ENCODE measurements around the gene KIT. TPM values are rescaled to one million over a fixed set of nuclear protein-coding genes. Genes with fewer than 3 reads are reported as not detected.
"Not testable (repeated sequence)": the region's sequence is repeated elsewhere in the genome, so short reads cannot be mapped to it uniquely, and the experiment has no call there.

KIT gene
- total RNA-seq = 1.4 TPM
- long read RNA-seq = 0 reads

DNA sequence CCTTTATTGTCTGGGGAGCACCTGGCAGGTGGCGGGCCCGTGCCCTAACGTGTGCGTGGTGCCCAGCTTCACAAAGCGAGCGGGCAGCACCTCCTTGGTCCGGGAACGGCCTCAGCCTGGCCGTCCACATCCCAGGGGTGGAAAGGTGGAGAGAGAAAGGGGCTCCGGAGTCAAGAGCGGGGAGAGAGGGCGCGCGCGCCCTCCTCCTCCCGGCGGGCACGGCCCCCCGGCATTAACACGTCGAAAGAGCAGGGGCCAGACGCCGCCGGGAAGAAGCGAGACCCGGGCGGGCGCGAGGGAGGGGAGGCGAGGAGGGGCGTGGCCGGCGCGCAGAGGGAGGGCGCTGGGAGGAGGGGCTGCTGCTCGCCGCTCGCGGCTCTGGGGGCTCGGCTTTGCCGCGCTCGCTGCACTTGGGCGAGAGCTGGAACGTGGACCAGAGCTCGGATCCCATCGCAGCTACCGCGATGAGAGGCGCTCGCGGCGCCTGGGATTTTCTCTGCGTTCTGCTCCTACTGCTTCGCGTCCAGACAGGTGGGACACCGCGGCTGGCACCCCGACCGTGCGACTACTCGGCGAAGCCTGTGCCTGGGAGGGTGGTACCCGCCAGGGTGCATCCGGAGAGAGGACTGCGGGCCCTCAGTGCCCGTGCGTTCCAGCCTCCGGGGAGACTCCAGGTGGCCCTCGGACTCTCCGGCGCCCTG is at the start of gene KIT:
TSS of gene KIT (plus strand) at position 407 of the 701 bp plus-strand sequence. CDS start at position 465, 58 bp downstream.
- ATAC-seq (peak; percentile 78), DNase-seq (peak; percentile 60)
- intact Hi-C loops (cut with micrococcal nuclease) = no loop called here

DNA sequence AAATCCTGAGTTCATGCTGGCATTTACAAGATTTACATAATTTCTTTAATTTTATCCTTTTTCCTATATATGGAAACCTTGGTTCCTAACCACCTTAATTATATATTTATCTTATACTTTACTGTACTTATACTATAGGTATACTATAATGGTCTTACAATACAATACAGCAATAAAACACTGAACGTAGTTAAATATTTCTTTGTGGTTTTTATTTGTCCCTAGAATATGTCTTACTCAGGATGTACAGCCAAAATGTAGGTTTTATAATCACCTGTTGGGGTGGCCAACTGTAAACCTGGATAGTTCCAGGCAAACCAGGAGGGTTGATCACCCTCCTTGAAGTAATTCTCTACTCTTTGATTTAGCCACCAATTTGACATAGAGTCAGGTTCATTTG is 48.4 kb upstream of the KIT start:
- ATAC-seq (no peak), DNase-seq (no peak)
- intact Hi-C loops (cut with micrococcal nuclease) = no loop called here

DNA sequence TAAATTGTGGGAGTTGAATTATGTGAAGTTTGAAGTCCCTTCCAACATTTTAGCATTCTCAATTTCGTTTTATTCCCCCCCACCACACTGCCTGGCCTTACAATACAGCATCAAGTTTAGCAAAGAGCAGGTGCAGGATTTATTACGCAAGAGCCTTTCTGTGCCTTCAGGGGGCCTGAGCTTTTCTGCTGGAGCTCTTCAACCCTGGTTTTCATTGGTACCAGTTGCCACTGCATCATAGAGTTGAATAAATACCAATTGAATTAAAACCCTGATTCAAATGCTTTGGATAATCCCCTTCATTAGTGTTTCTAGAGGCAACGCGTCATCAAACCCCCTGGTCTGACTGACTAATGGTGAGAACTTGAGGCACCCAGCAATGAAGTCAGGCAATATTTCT is 43.6 kb upstream of the KIT start:
- DNase-seq (no peak), ATAC-seq (no peak)
- intact Hi-C loops (cut with micrococcal nuclease) = no loop called here

DNA sequence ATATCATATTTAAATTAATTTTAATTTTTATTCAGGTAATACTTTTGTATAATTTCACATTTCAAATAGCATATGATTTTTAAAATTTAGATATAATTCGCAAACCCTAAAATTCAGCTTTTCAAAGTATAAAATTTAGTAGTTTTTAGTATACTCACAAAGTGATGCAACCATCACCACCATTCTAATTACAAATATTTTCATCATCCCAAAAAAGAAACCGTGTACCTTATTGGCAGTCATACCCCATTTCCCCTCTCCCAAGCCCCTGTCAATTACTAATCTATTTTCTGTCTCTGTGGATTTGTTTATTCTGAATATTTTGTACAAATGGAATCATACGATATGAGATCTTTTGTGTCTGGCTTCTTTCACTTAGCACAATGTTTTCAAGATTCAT is 37.0 kb upstream of the KIT start:
- ATAC-seq (no peak), DNase-seq (no peak)
- intact Hi-C loops (cut with micrococcal nuclease) = no loop called here

DNA sequence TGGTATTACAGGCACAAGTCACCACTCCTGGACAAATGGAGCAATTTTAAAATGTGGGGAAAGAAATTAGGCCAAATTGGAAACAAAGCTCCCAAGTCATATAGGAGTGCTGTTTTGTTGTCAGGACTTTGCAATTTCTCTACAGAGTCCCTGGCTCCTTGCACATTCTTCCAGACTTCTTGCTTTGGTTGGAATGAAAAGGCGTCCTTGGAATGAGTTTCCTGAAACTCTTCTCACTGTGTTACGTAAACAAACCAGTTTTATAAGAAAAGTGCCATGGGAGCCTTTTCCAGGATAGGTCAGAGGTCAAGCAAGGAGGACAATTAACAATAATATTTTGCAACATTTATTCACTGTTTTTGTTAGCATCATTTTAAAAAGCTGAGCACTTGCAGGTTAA is 32.4 kb upstream of the KIT start:
- peak; percentile 88 for ATAC-seq
- DNase-seq = no peak
- intact Hi-C loops (cut with micrococcal nuclease) = no loop called here

DNA sequence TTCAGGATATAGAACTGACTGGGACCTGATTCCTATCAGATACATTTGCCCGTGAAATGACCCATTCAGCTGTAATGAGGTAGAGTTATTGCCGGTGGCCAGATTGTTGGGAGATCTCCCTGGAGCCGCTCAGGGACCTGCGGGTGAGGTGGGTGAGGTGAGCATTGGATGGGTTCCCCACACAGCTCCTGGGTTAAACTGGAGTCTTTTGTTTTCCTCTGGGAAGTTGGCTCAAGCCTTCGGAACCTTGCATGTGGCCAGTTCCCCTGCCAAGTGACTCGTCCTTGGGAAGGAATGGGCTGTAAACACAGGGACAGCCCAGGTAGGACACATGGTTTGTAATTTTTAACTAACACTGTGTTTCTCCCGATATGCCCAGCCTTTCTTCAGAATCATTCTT is 31.6 kb upstream of the KIT start:
- DNase-seq = no peak
- intact Hi-C loops (cut with micrococcal nuclease) = no loop called here
- ATAC-seq = no peak

DNA sequence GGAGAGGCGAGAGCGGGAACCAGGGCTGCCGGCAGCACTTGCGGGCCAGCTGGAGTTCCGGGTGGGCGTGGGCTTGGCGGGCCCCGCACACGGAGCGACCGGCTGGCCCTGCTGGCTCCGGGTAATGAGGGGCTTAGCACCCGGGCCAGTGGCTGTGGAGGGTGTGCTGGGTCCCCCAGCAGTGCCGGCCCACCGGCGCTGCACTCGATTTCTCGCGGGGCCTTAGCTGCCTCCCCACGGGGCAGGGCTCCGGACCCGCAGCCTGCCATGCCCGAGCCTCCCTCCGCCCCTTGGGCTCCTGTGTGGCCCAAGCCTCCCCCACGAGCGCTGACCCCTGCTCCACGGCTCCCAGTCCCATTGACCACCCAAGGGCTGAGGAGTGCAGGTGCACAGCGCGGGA is 25.2 kb upstream of the KIT start:
- ATAC-seq (no peak), DNase-seq (no peak)
- intact Hi-C loops (cut with micrococcal nuclease) = no loop called here

DNA sequence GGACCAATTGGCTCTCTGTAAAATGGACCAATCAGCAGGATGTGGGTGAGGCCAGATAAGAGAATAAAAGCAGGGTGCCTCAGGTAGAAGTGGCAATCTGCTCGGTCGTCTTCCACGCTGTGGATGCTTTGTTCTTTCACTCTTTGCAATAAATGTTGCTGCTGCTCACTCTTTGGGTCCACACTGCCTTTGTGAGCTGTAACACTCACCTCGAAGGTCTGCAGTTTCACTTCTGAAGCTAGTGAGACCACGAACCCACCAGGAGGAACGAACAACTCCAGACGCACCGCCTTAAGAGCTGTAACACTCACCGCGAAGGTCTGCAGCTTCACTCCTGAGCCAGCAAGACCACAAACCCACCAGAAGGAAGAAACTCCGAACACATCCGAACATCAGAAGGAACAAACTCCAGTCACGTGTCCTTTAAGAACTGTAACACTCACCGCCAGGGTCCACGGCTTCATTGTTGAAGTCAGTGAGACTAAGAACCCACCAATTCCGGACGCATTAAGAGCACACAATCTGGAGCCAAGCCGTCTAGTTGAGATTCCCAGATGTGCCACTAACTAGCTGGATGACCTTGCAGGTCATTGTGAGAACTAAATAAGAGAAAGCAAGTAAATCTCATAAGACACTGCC is 24.5 kb upstream of the KIT start:
- intact Hi-C loops (cut with micrococcal nuclease); DNase-seq; ATAC-seq: not testable (repeated sequence)

DNA sequence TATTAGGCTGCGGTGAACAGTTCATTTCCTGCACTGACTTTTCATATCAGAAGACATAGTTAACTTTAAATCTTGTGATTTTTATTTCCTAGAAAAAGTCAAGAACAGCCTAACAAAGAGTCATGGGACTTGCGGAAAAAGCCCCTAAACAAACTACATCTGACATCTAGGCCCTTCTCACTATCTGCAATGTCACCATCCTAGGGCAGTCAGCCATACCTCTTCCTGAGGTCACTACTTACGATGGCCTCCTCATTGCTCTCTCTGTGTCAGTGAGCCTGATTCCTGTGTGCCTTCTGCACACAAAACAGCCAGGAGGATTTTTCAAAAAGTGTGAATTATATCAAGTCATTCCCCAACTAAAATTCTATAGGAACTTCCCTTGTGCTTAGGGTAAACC is 22.4 kb upstream of the KIT start:
- intact Hi-C loops (cut with micrococcal nuclease) = no loop called here
- DNase-seq = no peak
- no peak for ATAC-seq

DNA sequence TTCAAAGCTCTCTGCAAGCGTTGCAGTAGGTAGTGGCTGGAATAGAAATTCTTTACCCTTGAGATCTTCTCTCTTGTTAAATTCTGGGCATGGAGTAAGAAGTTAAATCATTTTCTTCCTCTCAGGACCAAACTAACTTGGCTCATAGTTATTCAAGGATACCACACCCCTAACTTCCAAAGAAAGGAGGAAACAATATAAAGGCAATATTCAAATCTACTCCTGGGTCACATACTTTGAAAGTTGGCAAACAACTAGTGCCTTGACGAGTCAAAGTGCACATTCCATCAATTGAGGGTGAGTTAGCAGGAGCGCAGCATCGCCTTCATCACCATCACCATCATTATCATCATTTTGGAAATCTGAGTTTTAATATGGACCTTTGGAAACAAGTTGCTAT is 20.4 kb upstream of the KIT start:
- ATAC-seq (no peak), DNase-seq (no peak)
- intact Hi-C loops (cut with micrococcal nuclease) = no loop called here

DNA sequence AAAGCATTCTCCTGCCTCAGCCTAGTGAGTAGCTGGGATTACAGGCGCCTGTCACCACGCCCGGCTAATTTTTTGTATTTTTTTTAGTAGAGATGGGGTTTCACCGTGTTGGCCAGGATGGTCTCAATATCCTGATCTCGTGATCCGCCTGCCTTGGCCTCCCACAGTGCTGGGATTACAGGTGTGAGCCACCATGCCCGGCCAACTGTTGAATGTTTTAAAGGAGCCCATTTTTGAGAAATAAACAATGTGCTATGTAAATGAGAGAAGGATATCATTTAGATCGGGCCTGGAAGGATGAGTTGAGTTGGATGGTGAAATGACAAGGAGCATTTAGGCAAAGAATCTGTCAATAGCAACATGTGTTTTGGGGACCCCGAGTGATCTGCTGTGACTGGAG is 16.7 kb upstream of the KIT start:
- intact Hi-C loops (cut with micrococcal nuclease); ATAC-seq; DNase-seq: not testable (repeated sequence)

DNA sequence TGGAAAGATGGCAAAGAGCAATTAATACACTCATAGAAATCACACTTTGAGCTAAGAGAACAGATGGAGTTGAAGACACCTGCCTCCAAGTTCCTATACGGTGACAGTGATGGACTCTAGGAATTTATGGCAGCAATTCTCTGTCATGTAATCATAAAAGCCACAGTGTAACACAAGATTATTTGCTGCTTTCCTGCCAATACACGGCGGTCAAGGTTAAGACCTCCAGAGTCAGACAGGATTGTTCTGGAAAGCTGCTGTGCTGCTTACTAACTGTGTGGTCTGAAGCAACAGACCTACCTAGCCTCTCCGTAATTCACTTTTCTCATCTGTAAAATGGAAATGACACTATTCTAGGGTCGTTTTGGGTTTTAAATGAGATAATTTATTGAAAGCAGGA is 14.6 kb upstream of the KIT start:
- ATAC-seq = peak; percentile 58
- DNase-seq = no peak
- intact Hi-C loops (cut with micrococcal nuclease) = no loop called here

DNA sequence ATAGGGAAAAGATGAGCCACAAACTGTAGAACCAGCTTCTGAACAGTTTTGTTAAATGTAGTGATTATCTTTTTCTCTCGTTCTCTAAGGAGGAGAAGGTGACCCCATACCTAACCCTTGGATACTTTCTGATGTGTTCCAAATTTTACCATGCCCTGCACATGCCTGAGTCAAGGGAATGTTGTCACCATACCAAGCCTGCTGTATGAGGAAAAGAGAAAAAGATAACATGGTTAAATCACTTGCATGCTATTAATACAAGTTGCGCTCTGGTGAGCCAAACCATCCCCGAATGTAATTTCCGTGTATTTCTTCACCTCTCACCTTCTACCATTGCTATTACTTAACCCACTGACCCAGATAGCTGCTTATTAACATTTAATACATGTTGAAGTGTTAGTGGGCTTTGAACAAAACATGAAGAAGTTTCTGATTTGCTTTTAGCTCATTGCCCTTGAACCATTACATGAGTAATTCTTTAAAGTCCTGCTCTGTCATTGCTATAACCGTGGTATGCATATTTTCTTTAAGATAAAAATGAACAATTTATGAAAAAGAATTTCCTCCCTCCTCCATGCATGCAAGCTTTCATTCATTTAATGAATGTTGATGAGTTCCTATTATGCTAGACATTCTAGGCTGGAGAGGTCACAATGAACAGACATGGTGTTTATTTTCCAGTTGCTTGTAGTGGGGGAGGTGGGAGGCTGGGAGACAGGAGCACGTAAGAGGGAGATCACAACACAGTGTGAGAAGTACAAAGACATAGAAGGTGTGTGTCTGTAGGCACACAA is 13.6 kb upstream of the KIT start:
- intact Hi-C loops (cut with micrococcal nuclease) = no loop called here
- peak; percentile 48 for ATAC-seq
- DNase-seq = no peak

DNA sequence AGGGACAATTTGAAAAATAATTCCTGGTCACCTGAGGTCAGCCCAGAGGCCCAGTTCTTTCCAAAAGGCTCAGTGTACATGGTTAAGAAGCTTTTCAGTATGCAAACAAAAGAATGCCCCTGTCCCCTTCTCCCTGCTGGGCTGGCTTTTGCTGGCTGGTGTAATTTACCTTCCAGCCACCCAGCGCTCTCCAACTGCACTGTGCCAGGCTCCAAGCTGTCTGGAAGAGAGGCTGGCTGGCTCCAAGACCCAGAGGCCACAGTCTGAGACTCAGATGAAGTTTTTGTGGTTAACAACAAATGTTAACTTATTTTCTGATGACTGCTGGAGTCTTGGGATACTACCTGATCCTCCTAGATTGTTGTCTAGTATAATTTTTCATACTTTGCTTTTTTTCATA is 11.9 kb upstream of the KIT start:
- intact Hi-C loops (cut with micrococcal nuclease) = no loop called here

DNA sequence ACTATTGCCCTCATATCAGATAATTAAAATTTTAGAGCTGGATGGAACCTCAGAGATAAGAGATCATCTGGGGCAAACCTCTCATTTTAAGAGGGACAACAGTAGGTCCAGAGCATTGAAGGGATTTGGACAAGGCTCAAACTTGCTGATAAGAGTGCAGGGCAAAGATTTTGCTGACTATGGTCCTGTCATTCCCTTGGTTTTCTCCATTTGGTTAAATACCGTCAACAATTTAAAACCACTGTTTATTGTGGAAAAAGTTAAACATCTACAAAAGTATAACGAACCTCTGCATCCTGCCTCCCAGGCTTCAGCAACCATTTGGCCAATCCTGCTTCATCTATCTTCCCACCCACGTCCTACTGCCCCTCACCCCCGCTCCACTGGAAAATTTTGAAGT is 10.7 kb upstream of the KIT start:
- ATAC-seq (no peak), DNase-seq (no peak)
- intact Hi-C loops (cut with micrococcal nuclease) = no loop called here

More for the DNA sequence above, 11.9 kb upstream of the KIT start:
- DNase-seq (no peak), ATAC-seq (no peak)

DNA sequence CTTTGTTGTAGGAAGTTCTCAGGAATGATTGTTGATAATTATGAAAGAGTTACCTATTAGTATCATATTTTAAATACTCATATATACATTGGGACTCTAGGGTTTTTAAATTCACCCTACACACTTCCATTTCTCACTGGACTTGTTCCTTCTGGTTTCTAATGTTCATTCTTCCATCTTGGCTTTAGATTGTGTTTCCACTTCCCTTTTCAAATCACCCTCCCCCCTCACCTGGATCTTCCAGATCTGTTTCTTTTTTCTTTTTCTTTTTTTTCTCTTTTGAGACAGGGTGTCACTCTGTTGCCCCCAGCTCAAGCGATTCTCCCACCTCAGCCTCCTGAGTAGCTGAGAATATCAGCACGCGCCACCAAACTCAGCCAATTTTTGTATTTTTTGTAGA is 6.7 kb upstream of the KIT start:
- ATAC-seq = no peak
- intact Hi-C loops (cut with micrococcal nuclease) = no loop called here

DNA sequence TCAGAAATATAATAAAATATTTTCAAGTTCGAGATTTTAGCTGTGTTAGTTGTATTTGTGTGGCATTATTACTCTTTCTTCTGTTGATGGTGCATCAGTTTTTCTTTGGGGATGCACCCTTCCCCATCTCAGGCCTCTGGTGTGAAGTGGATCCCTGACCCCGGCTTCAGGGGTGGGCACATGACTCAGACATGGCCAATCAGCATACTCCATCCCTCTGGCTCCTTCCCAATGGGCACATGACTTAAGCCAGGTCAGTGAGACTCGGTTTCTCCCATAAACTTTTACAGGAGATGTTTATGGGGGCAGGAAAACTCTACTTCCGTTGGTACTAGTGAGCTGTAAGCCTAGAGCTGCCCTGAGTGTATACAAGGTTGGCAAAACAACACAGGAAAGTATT is 3.0 kb upstream of the KIT start:
- ATAC-seq (no peak), DNase-seq (no peak)
- intact Hi-C loops (cut with micrococcal nuclease) = no loop called here

More for the DNA sequence above, 6.7 kb upstream of the KIT start:
- DNase-seq = no peak

DNA sequence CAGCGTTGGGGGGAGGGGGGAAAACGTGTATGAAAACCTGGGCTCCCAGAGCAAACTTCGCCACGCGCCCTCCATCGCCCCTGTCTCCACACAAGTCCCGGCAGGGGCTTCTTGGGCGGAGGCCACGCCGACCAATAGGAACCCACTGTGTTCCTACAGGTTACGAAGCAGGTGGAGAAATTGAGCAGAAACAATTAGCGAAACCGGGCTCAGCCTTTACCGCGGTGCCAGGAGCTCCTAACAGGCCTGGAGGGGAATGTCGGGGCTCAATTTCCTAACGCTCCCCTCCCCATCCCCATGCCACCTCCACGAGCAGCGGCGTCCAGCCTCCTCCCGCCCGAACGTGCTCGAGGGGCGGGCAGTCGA is 589 bp upstream of the KIT start:
- DNase-seq (no peak), ATAC-seq (no peak)
- intact Hi-C loops (cut with micrococcal nuclease) = no loop called here

DNA sequence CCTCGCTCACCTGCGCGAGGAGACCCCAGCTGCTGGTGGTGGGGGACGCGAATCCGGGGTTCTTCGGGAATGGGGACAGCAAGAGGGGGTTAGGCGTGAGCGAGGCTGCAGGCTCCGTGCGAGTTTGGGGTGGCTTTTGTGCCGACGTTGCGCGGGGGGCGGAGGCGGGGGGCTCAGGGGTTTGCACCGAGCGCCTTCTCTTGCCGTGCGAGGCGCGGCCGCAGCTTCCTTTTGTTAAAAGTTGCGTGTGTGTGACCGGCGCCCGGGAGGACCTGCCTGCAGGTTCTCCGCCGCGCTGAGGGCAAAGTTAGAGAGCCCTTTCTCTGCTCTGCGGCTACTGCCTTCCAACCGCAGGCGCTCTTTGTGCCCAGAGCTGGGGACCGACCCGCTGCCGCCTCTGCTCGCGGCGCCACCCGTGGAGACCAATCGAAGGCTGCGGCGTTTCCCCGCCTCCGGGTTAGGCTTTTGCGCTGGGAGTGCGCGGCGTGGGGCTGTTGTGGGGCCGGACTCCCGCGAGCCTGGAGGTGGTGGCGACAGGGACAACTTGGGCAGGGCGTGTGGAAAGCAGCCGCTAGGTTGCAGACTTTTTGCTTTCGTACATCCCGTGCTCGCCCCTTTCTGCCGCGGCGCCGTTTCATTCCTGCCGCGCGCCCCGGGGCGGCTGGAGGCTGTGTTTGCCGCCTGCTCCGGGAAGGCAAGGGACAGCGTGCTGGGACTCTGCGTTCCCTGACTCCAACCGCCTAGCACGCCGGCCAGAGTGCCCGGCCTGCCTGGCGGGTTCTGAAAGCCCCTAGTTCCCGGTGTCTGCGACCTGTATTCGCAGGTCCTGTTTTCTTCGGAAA is 716 bp downstream of the KIT start:
- peak; percentile 72 for DNase-seq
- intact Hi-C loops (cut with micrococcal nuclease) = no loop called here

DNA sequence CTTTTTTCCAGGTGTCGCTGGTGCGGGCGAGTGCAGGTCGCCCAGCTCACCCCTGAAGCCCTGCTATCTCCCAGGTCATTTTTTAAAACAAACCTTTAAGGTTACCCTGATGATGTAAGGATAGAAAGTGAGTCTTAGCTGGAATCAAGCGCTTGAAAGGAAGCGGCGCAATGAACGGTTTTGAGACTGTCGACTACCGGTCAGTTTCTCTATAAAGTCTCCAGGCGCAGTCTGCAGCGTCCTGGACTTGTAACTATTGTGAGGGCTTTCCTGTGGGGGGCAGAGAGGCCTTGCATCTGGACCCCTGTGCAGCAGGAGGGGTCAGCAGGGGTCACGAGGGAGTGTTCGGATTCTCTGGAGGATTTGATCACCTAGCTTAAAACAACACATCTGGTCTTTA is 1.6 kb downstream of the KIT start:
- intact Hi-C loops (cut with micrococcal nuclease) = no loop called here
- no peak for DNase-seq
- ATAC-seq = peak; percentile 32

More for the DNA sequence above, 716 bp downstream of the KIT start:
- peak; percentile 88 for ATAC-seq
